ENCODE results near the gene MYH15. TPM values are rescaled to one million over a fixed set of nuclear protein-coding genes. Genes with fewer than 3 reads are reported as not detected.
A peak's percentile ranks its signal among the peaks of the same experiment; 100 is the strongest.

MYH15 gene
- total and polyA plus RNA-seq, 7 donors = 0.01 to 0.67 (median 0.08) TPM

DNA sequence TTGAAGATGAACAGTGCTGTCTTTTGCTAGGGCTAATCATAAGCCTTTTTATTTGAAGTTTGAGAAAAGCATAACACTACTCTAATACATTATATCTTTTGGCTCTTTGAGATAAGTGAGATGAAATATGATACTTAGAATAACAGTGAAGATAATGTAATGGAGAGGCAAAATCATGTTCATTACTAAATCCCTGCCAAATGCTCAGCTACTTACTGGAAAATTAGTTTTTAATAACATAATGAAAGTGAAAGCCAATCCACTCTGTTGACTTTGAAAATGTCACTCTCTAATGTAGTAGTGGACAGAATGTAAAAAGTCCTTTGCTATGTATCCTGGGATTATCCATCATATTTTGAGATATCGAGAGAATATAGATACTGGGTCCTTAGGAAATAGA is 35.9 kb upstream of the MYH15 start:
- ATAC-seq (no peak), DNase-seq (no peak)
- no peak overlapping the region for H3K4me3 ChIP-seq
- no peaks in the 10 kb centered on the region for H3K27me3 ChIP-seq (ENCODE audit: insufficient read depth in 3 of 3, low read length in 2 of 3)
- H3K9me3 ChIP-seq = no peaks in the 10 kb centered on the region
- H3K27ac ChIP-seq = no peak overlapping the region
- intact Hi-C loops (cut with DNase I) = no loop called here
- no peaks in the 10 kb centered on the region for H3K4me1 ChIP-seq
- WGBS, 3 donors = 79 to 93% (median 83%) methylated on average over 1 of the region's 1 CpG
- TF ChIP-seq, protein P1, sequence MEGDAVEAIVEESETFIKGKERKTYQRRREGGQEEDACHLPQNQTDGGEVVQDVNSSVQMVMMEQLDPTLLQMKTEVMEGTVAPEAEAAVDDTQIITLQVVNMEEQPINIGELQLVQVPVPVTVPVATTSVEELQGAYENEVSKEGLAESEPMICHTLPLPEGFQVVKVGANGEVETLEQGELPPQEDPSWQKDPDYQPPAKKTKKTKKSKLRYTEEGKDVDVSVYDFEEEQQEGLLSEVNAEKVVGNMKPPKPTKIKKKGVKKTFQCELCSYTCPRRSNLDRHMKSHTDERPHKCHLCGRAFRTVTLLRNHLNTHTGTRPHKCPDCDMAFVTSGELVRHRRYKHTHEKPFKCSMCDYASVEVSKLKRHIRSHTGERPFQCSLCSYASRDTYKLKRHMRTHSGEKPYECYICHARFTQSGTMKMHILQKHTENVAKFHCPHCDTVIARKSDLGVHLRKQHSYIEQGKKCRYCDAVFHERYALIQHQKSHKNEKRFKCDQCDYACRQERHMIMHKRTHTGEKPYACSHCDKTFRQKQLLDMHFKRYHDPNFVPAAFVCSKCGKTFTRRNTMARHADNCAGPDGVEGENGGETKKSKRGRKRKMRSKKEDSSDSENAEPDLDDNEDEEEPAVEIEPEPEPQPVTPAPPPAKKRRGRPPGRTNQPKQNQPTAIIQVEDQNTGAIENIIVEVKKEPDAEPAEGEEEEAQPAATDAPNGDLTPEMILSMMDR (IDR thresholded peaks at IDR 0.05) = no peak
- H3K36me3 ChIP-seq (ENCODE audit: insufficient read depth in 1 of 2, low read depth in 1 of 2) = no peaks in the 10 kb centered on the region

- intact Hi-C loops (cut with DNase I) = no loop called here
- ATAC-seq = no peak
- 57 to 67% (median 60%) methylated on average over 4 of the region's 4 CpGs for WGBS, 3 donors
These were observed 27.7 kb upstream of the MYH15 start for GRCh38 chr3:108538083-108538482.

DNA sequence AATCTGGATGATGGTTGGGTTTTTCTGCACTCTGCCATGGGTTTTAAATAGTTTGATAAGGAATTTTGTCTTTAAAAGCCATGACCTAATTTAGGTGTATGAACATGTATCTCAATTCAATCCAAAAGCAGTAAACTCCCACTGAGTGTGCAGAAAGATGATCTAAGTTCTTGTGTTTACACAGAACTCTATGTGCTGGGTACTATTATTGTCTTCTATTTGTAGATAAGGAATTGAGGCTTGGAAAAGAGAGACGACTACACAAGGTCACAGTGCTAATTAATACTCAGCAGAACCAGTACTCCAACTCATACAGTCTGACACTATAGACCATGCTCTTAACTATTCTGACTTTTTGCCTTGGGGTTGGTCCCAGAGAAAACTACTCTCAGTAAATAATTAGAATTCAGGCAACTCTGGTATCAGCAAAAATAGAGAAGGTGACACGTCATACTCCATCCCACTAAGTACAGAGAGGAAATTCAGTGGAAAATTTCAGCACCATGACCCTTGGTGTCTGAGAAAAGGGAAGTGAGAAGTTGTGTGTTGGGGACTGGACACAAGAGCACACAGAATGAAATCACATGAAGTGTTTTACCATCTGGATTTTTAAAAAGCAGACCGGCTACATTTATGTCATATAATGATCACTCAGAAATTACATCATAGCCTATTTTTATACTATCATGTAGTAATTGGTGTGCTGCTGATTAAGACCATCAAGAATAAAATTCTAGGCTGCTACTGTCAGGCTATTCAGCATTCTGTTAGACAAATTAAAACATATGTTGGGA is 18.3 kb upstream of the MYH15 start:
- H3K27ac ChIP-seq = no peak overlapping the region
- intact Hi-C loops (cut with DNase I) = no loop called here
- TF ChIP-seq, protein P1 (IDR thresholded peaks at IDR 0.05) = no peak
- no peaks in the 10 kb centered on the region for H3K27me3 ChIP-seq (ENCODE audit: insufficient read depth in 3 of 3, low read length in 2 of 3)
- DNase-seq (no peak), ATAC-seq (peak in 3 of 4 donors; percentile 21 to 55 (median 30))
- no peaks in the 10 kb centered on the region for H3K36me3 ChIP-seq (ENCODE audit: insufficient read depth in 1 of 2, low read depth in 1 of 2)
- H3K4me3 ChIP-seq = no peak overlapping the region
- H3K9me3 ChIP-seq = no peaks in the 10 kb centered on the region
- no peaks in the 10 kb centered on the region for H3K4me1 ChIP-seq
- WGBS, 3 donors = 15 to 29% (median 18%) methylated on average over 3 of the region's 3 CpGs

More at GRCh38 chr3:108538083-108538482, 27.7 kb upstream of the MYH15 start:
- Histone ChIP-seq H3K27ac (no peak overlapping the region), H3K4me1 (no peaks in the 10 kb centered on the region), H3K9me3 (no peaks in the 10 kb centered on the region), H3K36me3 (ENCODE audit: insufficient read depth in 1 of 2, low read depth in 1 of 2) (no peaks in the 10 kb centered on the region), H3K27me3 (ENCODE audit: insufficient read depth in 3 of 3, low read length in 2 of 3) (no peaks in the 10 kb centered on the region), H3K4me3 (no peak overlapping the region)
- DNase-seq = no peak
- TF ChIP-seq, protein P1 (IDR thresholded peaks at IDR 0.05) = no peak

- DNase-seq = no peak
- WGBS, 3 donors = 80 to 83% (median 81%) methylated on average over 2 of the region's 2 CpGs
- intact Hi-C loops (cut with DNase I) = no loop called here
- TF ChIP-seq, protein P1 (IDR thresholded peaks at IDR 0.05) = no peak
- H3K4me1 ChIP-seq = no peaks in the 10 kb centered on the region
- H3K27ac ChIP-seq = no peak overlapping the region
- no peaks in the 10 kb centered on the region for H3K9me3 ChIP-seq
- H3K36me3 ChIP-seq (ENCODE audit: insufficient read depth in 1 of 2, low read depth in 1 of 2) = no peaks in the 10 kb centered on the region
- no peak for ATAC-seq
- H3K27me3 ChIP-seq (ENCODE audit: insufficient read depth in 3 of 3, low read length in 2 of 3) = no peaks in the 10 kb centered on the region
- no peak overlapping the region for H3K4me3 ChIP-seq
These were observed 17.4 kb upstream of the MYH15 start for GRCh38 chr3:108527817-108528216.

DNA sequence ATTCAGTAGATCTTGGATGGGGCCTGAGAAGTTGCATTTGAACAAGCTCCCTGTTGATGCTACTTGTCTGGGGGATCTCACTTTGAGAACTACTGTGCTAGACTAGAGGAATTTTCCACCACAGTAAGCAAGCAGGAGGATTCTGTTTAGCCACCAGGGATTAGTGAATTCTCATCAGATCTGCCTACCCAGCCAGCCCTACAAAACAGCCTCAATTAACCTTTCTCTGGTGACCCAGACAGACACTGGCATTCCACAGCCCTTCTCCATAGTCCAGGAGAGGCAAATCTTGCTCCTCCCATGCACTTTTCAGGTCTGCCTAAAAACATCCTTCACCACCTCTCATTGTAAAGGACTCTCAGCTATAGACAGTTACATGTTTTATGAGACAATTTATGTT is 16.7 kb upstream of the MYH15 start:
- Histone ChIP-seq H3K27ac (no peak overlapping the region), H3K9me3 (no peaks in the 10 kb centered on the region), H3K4me1 (no peaks in the 10 kb centered on the region), H3K27me3 (ENCODE audit: insufficient read depth in 3 of 3, low read length in 2 of 3) (no peaks in the 10 kb centered on the region), H3K36me3 (ENCODE audit: insufficient read depth in 1 of 2, low read depth in 1 of 2) (no peaks in the 10 kb centered on the region), H3K4me3 (no peak overlapping the region)
- ATAC-seq (no peak), DNase-seq (no peak)
- intact Hi-C loops (cut with DNase I) = no loop called here
- TF ChIP-seq, protein P1 (IDR thresholded peaks at IDR 0.05) = no peak

Measured in psoas muscle (tissue), 8 donors.